Neutrophil (primary cell): ENCODE data around the gene FGFBP1.

ENCODE experiments used
- H3K27ac ChIP-seq: fragments of 200-600 bp; sonication (generic); 2 replicates; pipeline ENCODE4 v1.5.1; 2016; ENCODE audit warnings: mild to moderate bottlenecking, moderate library complexity
- H3K27me3 ChIP-seq: fragments of 200-600 bp; sonication (generic); 2 replicates; pipeline ENCODE4 v1.6.0; 2016; ENCODE audit warnings: mild to moderate bottlenecking
- H3K36me3 ChIP-seq: fragments of 200-600 bp; sonication (generic); 2 replicates; pipeline ENCODE4 v1.5.1; 2017
- H3K4me1 ChIP-seq, 2 experiments: fragments of 200-600 bp in 1 of 2; sonication (generic) in 1 of 2; 1 replicate in 1 of 2; 2 replicates in 1 of 2; pipeline versions ENCODE4 v1.5.1 to v1.6.1; 2013 to 2016; ENCODE audit warnings: low read depth in 1 of 2, low read length in 1 of 2, mild to moderate bottlenecking in 1 of 2, moderate library complexity in 1 of 2; ENCODE audit not compliant: control insufficient read depth in 1 of 2, insufficient read depth in 1 of 2
- H3K4me3 ChIP-seq, 2 experiments: fragments of 200-600 bp in 1 of 2; sonication (generic) in 1 of 2; 1 replicate in 1 of 2; 2 replicates in 1 of 2; pipeline ENCODE4 v1.5.1; 2013 to 2016; ENCODE audit warnings: low read depth in 1 of 2, low read length in 1 of 2, mild to moderate bottlenecking in 1 of 2, moderate library complexity in 1 of 2
- H3K9me3 ChIP-seq: fragments of 200-600 bp; sonication (generic); 2 replicates; pipeline ENCODE4 v1.5.1; 2016
- TF ChIP-seq, protein P1 (sequence below): fragments of 200-600 bp; sonication (generic); IDR thresholded peaks from 2 replicates; pipeline ENCODE4 v1.5.1; 2016; ENCODE audit warnings: antibody characterized with exemption

FGFBP1 gene

DNA sequence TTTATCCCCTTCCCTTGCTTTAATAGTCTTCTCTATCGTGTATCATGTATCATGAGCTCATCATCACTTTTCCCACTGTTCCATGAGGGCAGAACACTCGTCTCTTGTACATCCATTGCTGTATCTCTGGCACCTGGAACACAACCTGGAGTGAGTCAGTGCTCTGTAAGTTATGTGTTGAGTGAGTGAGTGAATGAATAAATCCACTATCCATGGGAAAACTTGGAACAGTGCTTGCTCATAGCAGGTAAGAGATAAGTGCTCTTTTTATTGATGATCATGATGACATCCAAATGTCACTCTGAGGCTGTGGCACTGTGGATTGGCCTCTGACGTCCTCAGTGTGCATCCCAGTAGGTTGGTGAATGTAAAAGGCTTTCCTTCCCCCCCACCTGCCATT is 4.3 kb downstream of the FGFBP1 start:
- TF ChIP-seq, protein P1, sequence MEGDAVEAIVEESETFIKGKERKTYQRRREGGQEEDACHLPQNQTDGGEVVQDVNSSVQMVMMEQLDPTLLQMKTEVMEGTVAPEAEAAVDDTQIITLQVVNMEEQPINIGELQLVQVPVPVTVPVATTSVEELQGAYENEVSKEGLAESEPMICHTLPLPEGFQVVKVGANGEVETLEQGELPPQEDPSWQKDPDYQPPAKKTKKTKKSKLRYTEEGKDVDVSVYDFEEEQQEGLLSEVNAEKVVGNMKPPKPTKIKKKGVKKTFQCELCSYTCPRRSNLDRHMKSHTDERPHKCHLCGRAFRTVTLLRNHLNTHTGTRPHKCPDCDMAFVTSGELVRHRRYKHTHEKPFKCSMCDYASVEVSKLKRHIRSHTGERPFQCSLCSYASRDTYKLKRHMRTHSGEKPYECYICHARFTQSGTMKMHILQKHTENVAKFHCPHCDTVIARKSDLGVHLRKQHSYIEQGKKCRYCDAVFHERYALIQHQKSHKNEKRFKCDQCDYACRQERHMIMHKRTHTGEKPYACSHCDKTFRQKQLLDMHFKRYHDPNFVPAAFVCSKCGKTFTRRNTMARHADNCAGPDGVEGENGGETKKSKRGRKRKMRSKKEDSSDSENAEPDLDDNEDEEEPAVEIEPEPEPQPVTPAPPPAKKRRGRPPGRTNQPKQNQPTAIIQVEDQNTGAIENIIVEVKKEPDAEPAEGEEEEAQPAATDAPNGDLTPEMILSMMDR, result no peak
- Histone ChIP-seq H3K36me3 (no peaks in the 10 kb centered on the region), H3K4me3 (no peak overlapping the region), H3K27me3 (no peaks in the 10 kb centered on the region), H3K27ac (no peak overlapping the region), H3K9me3 (no peaks in the 10 kb centered on the region), H3K4me1 (no peaks in the 10 kb centered on the region)

DNA sequence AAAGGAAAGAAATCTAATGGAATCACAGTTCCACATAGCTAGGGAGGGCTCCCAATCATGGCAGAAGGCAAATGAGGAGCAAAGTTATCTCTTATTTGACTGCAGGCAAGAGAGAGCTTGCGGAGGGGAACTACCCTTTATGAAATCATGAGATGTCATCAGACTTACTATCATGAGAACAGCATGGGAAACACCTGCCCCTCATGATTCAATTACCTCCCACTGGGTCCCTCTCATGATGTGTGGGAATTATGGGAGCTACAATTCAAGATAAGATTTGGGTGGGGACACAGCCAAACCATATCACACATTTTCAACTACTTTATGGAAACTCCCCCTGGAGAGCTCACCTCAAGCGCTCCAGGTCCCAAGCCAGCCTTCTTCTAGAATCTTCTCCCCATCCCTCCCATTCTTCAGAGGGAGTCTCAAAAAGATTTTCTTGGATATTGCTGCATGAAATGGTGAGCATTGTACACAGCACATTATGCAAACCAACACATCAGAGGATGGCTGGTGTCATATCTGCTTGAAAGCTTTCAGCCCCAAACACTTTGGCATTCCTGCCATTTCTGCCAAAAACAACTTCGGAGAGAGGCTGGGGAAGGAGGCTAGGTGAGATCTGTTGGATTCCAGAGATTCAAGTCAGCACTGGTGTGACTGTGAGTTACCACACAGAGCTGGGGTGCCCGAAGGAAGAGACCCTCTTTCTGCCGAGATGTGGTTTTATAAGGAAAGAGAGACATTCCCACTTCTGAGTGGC is 6.9 kb downstream of the FGFBP1 start:
- TF ChIP-seq, protein P1, result no peak
- Histone ChIP-seq H3K27me3 (no peaks in the 10 kb centered on the region), H3K36me3 (no peaks in the 10 kb centered on the region), H3K4me1 (no peaks in the 10 kb centered on the region), H3K9me3 (no peaks in the 10 kb centered on the region), H3K27ac (no peak overlapping the region), H3K4me3 (no peak overlapping the region)

GRCh38 chr4:15930314-15930713 is 8.2 kb downstream of the FGFBP1 start:
- no peak overlapping the region for H3K4me3 ChIP-seq
- TF ChIP-seq, protein P1, result no peak
- no peaks in the 10 kb centered on the region for H3K27me3 ChIP-seq
- H3K4me1 ChIP-seq, result no peaks in the 10 kb centered on the region
- no peaks in the 10 kb centered on the region for H3K36me3 ChIP-seq
- H3K27ac ChIP-seq, result no peak overlapping the region
- no peaks in the 10 kb centered on the region for H3K9me3 ChIP-seq

GRCh38 chr4:15929540-15929939 is 9.0 kb downstream of the FGFBP1 start:
- TF ChIP-seq, protein P1, result no peak
- no peak overlapping the region for H3K4me3 ChIP-seq
- H3K27me3 ChIP-seq, result no peaks in the 10 kb centered on the region

DNA sequence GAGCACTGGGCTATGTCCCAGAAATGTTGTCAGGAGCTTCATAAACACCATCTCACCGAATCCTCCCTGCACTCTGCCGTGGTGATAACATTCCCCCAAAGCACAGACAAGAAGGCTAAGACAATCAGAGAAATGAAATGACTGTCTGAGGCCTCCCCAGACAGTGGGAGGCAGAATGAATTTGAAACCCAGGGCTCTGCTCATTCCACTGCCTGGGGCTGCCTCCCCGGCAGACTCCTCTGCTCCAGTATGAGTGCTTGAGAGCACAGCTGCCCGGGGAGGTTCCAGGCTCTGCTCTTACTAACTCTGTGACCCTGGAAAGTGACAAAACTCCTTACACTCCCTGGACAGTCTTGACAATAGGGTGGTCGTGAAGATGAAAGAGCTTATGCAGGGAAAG is 9.7 kb downstream of the FGFBP1 start:
- H3K36me3 ChIP-seq, result no peaks in the 10 kb centered on the region
- H3K4me3 ChIP-seq, result no peak overlapping the region
- no peaks in the 10 kb centered on the region for H3K9me3 ChIP-seq
- no peaks in the 10 kb centered on the region for H3K27me3 ChIP-seq
- TF ChIP-seq, protein P1, result no peak
- H3K4me1 ChIP-seq, result no peaks in the 10 kb centered on the region
- no peak overlapping the region for H3K27ac ChIP-seq

More at GRCh38 chr4:15929540-15929939, 9.0 kb downstream of the FGFBP1 start:
- H3K9me3 ChIP-seq, result no peaks in the 10 kb centered on the region
- no peaks in the 10 kb centered on the region for H3K4me1 ChIP-seq
- H3K27ac ChIP-seq, result no peak overlapping the region
- H3K36me3 ChIP-seq, result no peaks in the 10 kb centered on the region
